ENCODE results near the gene NBAS.

DNA sequence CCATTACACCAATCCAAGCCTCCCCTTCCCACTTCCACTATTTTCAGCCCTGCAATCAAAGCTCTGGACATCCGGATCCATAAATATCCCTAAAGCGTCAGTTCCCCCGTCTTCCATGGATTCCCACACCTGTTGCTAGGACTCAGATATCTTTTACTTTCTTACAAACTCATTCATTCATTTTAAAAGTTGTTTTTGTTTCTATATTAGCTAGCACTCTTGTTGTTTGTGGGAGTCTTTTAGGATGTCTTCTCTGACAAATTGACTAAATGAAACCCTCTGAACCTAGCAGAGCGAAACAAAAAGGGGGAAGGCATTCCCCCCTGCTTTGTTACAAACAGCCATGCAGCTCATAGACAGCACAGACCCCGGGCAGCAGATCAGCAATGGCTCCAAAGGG is 9.0 kb upstream of the NBAS start:
- TF ChIP-seq, protein P1, sequence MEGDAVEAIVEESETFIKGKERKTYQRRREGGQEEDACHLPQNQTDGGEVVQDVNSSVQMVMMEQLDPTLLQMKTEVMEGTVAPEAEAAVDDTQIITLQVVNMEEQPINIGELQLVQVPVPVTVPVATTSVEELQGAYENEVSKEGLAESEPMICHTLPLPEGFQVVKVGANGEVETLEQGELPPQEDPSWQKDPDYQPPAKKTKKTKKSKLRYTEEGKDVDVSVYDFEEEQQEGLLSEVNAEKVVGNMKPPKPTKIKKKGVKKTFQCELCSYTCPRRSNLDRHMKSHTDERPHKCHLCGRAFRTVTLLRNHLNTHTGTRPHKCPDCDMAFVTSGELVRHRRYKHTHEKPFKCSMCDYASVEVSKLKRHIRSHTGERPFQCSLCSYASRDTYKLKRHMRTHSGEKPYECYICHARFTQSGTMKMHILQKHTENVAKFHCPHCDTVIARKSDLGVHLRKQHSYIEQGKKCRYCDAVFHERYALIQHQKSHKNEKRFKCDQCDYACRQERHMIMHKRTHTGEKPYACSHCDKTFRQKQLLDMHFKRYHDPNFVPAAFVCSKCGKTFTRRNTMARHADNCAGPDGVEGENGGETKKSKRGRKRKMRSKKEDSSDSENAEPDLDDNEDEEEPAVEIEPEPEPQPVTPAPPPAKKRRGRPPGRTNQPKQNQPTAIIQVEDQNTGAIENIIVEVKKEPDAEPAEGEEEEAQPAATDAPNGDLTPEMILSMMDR (conservative IDR thresholded peaks at IDR 0.05; ENCODE audit: low read depth, low read length), result no peak
- TF ChIP-seq CEBPB (IDR thresholded peaks at IDR 0.05; ENCODE audit: low read depth, low read length) (no peak), FOS (IDR thresholded peaks at IDR 0.05; ENCODE audit: low read depth, low read length) (no peak), MAFK (IDR thresholded peaks at IDR 0.05; ENCODE audit: low read depth, low read length) (no peak)

Measured in IMR-90 (cell line).